Prostate gland (tissue), 2 donors: ENCODE results near the gene LRRC57.

ENCODE experiments used
- CTCF ChIP-seq, 4 experiments: fragments of 200-600 bp in 2 of 4; fragments of 450-650 bp in 2 of 4; sonication (generic) in 2 of 4; IDR thresholded peaks; 1 replicate in 3 of 4; 2 replicates in 1 of 4; pipeline ENCODE4 v1.5.1; 2016 to 2019; ENCODE audit warnings: antibody characterized with exemption in 4 of 4, mild to moderate bottlenecking in 2 of 4, moderate library complexity in 2 of 4
- POLR2A ChIP-seq: fragments of 450-650 bp; IDR thresholded peaks from one replicate; pipeline ENCODE4 v1.6.1; 2016; ENCODE audit warnings: antibody characterized with exemption, mild to moderate bottlenecking
- POLR2AphosphoS5 ChIP-seq: sonication (generic); formaldehyde crosslinking; IDR thresholded peaks from one replicate; pipeline ENCODE4 v1.6.1; 2017; ENCODE audit warnings: antibody characterized with exemption

- TF ChIP-seq CTCF (IDR thresholded peaks at IDR 0.05) (no peak), POLR2A (no peak), POLR2AphosphoS5 (no peak)
These were observed 41.1 kb downstream of the LRRC57 start for GRCh38 chr15:42507514-42507913.
